CD4-positive, alpha-beta T cell (primary cell): ENCODE data around the gene KPNA3. TPM values are rescaled to one million over a fixed set of nuclear protein-coding genes. Genes with fewer than 3 reads are reported as not detected.
A peak's percentile ranks its signal among the peaks of the same experiment; 100 is the strongest.

Source experiments
- ATAC-seq: fragments of 200-7000 bp; cut with Tn5 transposase; one replicate; pipeline ENCODE4 v1.10.0; 2022; ENCODE audit warnings: mild to moderate bottlenecking; ENCODE audit not compliant: poor library complexity
- CTCF ChIA-PET: fragments of 350-600 bp; sonication (Branson Sonifier 250); formaldehyde crosslinking; loops from one replicate; lab custom pipeline; 2021; ENCODE audit warnings: antibody characterized with exemption, inconsistent platforms; lab: Charles Lee
- POLR2A ChIA-PET: fragments of 350-600 bp; sonication (Branson Sonifier 250); formaldehyde crosslinking; loops from one replicate; lab custom pipeline; 2021; ENCODE audit warnings: antibody characterized with exemption, inconsistent platforms; lab: Charles Lee
- DNase-seq, 14 experiments: peaks; one replicate each; pipeline ENCODE4 v3.0.0-alpha.2; 2013 to 2020; ENCODE audit warnings: mixed read lengths in 2 of 14
- H3K27ac ChIP-seq, 2 donors: one replicate each; pipeline versions ENCODE4 v1.5.1 to v1.7.0; 2013; ENCODE audit warnings: low read length in 2 of 2, low read depth in 1 of 2, mild to moderate bottlenecking in 1 of 2
- H3K27me3 ChIP-seq, 2 experiments: 1 replicate in 1 of 2; 2 replicates in 1 of 2; pipeline versions ENCODE4 v1.6.1 to v1.7.0; 2013; ENCODE audit warnings: low read length in 2 of 2, control low read depth in 1 of 2, mild to moderate bottlenecking in 1 of 2, moderate library complexity in 1 of 2; ENCODE audit not compliant: insufficient read depth in 2 of 2, control insufficient read depth in 1 of 2
- H3K36me3 ChIP-seq: one replicate; pipeline ENCODE4 v1.6.1; 2013; ENCODE audit warnings: low read length, control low read depth; ENCODE audit not compliant: insufficient read depth
- H3K4me1 ChIP-seq: one replicate; pipeline ENCODE4 v1.6.1; 2013; ENCODE audit warnings: low read length, control low read depth; ENCODE audit not compliant: insufficient read depth
- H3K4me3 ChIP-seq: one replicate; pipeline ENCODE4 v1.5.1; 2013; ENCODE audit warnings: mild to moderate bottlenecking, low read length, moderate library complexity
- H3K9me3 ChIP-seq, 2 experiments: 1 replicate in 1 of 2; 2 replicates in 1 of 2; pipeline versions ENCODE4 v1.6.1 to v1.7.0; 2013; ENCODE audit warnings: low read length in 2 of 2, mild to moderate bottlenecking in 2 of 2, control low read depth in 1 of 2, moderate library complexity in 1 of 2; ENCODE audit not compliant: control insufficient read depth in 1 of 2, insufficient read depth in 1 of 2
- H3K27ac Mint-ChIP-seq: one replicate; pipeline ENCODE4 v1.8.0; 2020; ENCODE audit warnings: mixed read lengths
- H3K27me3 Mint-ChIP-seq: one replicate; pipeline ENCODE4 v1.8.0; 2021; ENCODE audit warnings: mixed read lengths
- H3K36me3 Mint-ChIP-seq: one replicate; pipeline ENCODE4 v1.8.0; 2021; ENCODE audit warnings: low read depth, mixed read lengths
- H3K4me1 Mint-ChIP-seq: one replicate; pipeline ENCODE4 v1.8.0; 2021; ENCODE audit warnings: low read depth, mixed read lengths
- H3K4me3 Mint-ChIP-seq: one replicate; pipeline ENCODE4 v1.8.0; 2020; ENCODE audit warnings: mild to moderate bottlenecking, mixed read lengths
- H3K9me3 Mint-ChIP-seq: one replicate; pipeline ENCODE4 v1.8.0; 2020; ENCODE audit warnings: mixed read lengths
- intact Hi-C, 2 experiments: fragments of 100-400 bp; cut with DNase I in 1 of 2; cut with micrococcal nuclease in 1 of 2; formaldehyde crosslinking; loops; one replicate each; pipeline versions ENCODE4 v1.15.1 to v1.9.0; 2023 to 2025; cut with DNase I, micrococcal nuclease
- total RNA-seq, 174 experiments: library from RNA in 2 of 174; stranded (reverse) in 2 of 174; gene quantifications; one replicate each; pipeline ENCODE4 v1.2.3 and lab custom pipeline; 2021 to 2026
- TF ChIP-seq, protein P1 (sequence below): fragments of 200-600 bp; IDR thresholded peaks from one replicate; pipeline ENCODE4 v1.8.0; 2022; ENCODE audit warnings: antibody characterized with exemption, mild to moderate bottlenecking

The KPNA3 gene
- total RNA-seq, 2 experiments from 2014 or later: 15.7 to 17.3 TPM

DNA sequence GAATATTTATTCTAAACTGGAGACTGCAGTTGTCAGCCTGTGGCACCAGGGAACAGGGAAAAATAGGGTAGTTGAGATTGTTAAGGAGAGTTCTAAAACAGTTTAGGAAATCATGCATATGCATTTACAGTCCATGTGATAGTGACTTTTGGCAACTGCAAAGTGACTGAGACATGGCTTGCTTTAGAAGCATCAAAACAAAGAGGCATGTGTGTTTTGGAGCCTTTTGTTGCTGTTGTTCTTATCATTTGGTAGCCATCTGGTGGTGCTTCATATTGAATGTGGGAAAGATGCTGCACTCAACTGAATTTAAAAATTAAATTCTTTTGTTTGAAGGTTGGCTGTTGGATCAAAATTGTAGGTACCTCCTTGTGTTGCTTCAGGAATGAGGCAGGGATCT is 91.0 kb downstream of the KPNA3 start:
- ATAC-seq (no peak), DNase-seq (no peak)
- no peak overlapping the region for H3K4me3 ChIP-seq
- POLR2A ChIA-PET: no interaction called here
- no peak overlapping the region for H3K27ac ChIP-seq
- CTCF ChIA-PET: no interaction called here
- Mint-ChIP-seq H3K36me3 (peaks cover 38% of the 10 kb centered on the region), H3K4me3 (no peak overlapping the region), H3K4me1 (no peaks in the 10 kb centered on the region), H3K9me3 (no peaks in the 10 kb centered on the region), H3K27ac (no peak overlapping the region), H3K27me3 (no peaks in the 10 kb centered on the region)
- TF ChIP-seq, protein P1, sequence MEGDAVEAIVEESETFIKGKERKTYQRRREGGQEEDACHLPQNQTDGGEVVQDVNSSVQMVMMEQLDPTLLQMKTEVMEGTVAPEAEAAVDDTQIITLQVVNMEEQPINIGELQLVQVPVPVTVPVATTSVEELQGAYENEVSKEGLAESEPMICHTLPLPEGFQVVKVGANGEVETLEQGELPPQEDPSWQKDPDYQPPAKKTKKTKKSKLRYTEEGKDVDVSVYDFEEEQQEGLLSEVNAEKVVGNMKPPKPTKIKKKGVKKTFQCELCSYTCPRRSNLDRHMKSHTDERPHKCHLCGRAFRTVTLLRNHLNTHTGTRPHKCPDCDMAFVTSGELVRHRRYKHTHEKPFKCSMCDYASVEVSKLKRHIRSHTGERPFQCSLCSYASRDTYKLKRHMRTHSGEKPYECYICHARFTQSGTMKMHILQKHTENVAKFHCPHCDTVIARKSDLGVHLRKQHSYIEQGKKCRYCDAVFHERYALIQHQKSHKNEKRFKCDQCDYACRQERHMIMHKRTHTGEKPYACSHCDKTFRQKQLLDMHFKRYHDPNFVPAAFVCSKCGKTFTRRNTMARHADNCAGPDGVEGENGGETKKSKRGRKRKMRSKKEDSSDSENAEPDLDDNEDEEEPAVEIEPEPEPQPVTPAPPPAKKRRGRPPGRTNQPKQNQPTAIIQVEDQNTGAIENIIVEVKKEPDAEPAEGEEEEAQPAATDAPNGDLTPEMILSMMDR: no peak
- H3K27me3 ChIP-seq: no peaks in the 10 kb centered on the region
- peaks cover 27% of the 10 kb centered on the region for H3K36me3 ChIP-seq
- no peaks in the 10 kb centered on the region for H3K9me3 ChIP-seq
- H3K4me1 ChIP-seq: no peaks in the 10 kb centered on the region
- intact Hi-C loops: no loop called here

DNA sequence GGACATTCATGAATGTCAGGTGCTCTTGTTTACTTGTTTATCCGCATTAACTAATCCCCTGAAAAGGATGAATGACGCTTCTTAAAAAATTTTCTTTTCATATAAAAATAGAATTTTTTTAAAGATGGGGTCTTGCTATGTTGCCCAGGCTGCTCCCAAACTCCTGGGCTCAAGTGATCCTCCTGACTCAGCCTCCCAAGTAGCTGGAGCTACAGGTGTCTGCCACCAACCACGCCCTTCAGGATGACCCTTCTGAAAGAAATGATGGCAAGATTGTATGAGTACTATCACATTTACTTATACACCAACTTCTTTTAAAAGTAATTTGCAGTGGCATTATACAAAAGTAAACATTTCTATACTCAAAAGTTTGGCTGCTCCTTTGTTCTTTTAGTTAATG is 95.0 kb downstream of the KPNA3 start:
- ChIA-PET POLR2A (no interaction called here), CTCF (no interaction called here)
- H3K9me3 ChIP-seq: no peaks in the 10 kb centered on the region
- no peaks in the 10 kb centered on the region for H3K4me1 ChIP-seq
- no peak overlapping the region for H3K4me3 ChIP-seq
- Mint-ChIP-seq H3K27ac (no peak overlapping the region), H3K9me3 (no peaks in the 10 kb centered on the region), H3K4me3 (no peak overlapping the region), H3K27me3 (no peaks in the 10 kb centered on the region), H3K36me3 (peaks cover 25% of the 10 kb centered on the region), H3K4me1 (peaks cover 11% of the 10 kb centered on the region)
- H3K27me3 ChIP-seq: no peaks in the 10 kb centered on the region
- no peak overlapping the region for H3K27ac ChIP-seq
- intact Hi-C loops: loop anchor here in 1 of 2 experiments (10.0 kb wide), 3 partner anchors 253 to 723 kb away; partner anchors contain the start of genes CAB39L, FNDC3A and SETDB2
- DNase-seq (no peak), ATAC-seq (no peak)
- H3K36me3 ChIP-seq: peaks cover 12% of the 10 kb centered on the region
- TF ChIP-seq, protein P1: no peak

DNA sequence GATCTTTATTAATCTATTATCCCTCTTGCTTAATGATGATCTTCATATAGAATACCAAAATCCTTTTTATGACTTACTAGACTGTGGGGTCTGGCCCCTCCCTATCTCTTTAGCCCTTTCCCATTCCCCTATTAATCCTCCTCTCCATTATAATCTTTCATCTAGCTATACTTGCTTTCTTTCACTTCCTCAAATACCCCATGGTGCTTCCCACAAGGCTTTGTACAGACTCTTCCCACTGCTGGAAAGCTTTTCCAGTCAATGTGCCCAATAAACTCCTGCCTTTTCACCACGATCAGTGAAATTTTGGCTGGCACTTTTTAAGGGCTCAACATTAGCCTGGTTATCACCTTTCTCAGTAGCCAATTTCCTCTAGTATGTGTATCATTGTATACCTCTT is 98.0 kb downstream of the KPNA3 start:
- Histone ChIP-seq H3K4me1 (peaks cover 18% of the 10 kb centered on the region), H3K27ac (no peak overlapping the region), H3K9me3 (no peaks in the 10 kb centered on the region), H3K27me3 (no peaks in the 10 kb centered on the region), H3K4me3 (no peak overlapping the region), H3K36me3 (peaks cover 4% of the 10 kb centered on the region)
- TF ChIP-seq, protein P1: no peak
- H3K9me3 Mint-ChIP-seq: no peaks in the 10 kb centered on the region
- peak overlapping the region; percentile 54 for H3K4me3 Mint-ChIP-seq
- H3K27ac Mint-ChIP-seq: no peak overlapping the region
- CTCF ChIA-PET: no interaction called here
- intact Hi-C loops: loop anchor here in 1 of 2 experiments (10.0 kb wide), 3 partner anchors 250 to 720 kb away; partner anchors contain the start of genes CAB39L, FNDC3A and SETDB2
- no peaks in the 10 kb centered on the region for H3K27me3 Mint-ChIP-seq
- no peaks in the 10 kb centered on the region for H3K36me3 Mint-ChIP-seq
- no peak for DNase-seq
- POLR2A ChIA-PET: no interaction called here
- no peak for ATAC-seq
- peaks cover 34% of the 10 kb centered on the region for H3K4me1 Mint-ChIP-seq
